Measurements from ENCODE around the gene DHX34.
A peak's percentile ranks its signal among the peaks of the same experiment; 100 is the strongest.
"Not testable (repeated sequence)": the region's sequence is repeated elsewhere in the genome, so short reads cannot be mapped to it uniquely, and the experiment has no call there.

The DHX34 gene

GRCh38 chr19:47323872-47324271 lies 25.2 kb upstream of the DHX34 start:
- DNase-seq (ENCODE audit: low read depth): no peak
- H3K4me3 ChIP-seq (ENCODE audit: low read length): no peak overlapping the region
- no peak for TF ChIP-seq CTCF (conservative IDR thresholded peaks at IDR 0.05; ENCODE audit: low read depth, low read length)

GRCh38 chr19:47324502-47324901 lies 24.6 kb upstream of the DHX34 start:
- no peak overlapping the region for H3K4me3 ChIP-seq (ENCODE audit: low read length)
- DNase-seq (ENCODE audit: low read depth): no peak
- no peak for TF ChIP-seq CTCF (conservative IDR thresholded peaks at IDR 0.05; ENCODE audit: low read depth, low read length)

GRCh38 chr19:47330466-47330869 lies 18.6 kb upstream of the DHX34 start:
- H3K4me3 ChIP-seq (ENCODE audit: low read length): no peak overlapping the region
- peak; percentile 40 for DNase-seq (ENCODE audit: low read depth)
- no peak for TF ChIP-seq CTCF (conservative IDR thresholded peaks at IDR 0.05; ENCODE audit: low read depth, low read length)

GRCh38 chr19:47331490-47331889 lies 17.6 kb upstream of the DHX34 start:
- H3K4me3 ChIP-seq (ENCODE audit: low read length): no peak overlapping the region
- TF ChIP-seq CTCF (conservative IDR thresholded peaks at IDR 0.05; ENCODE audit: low read depth, low read length): no peak
- no peak for DNase-seq (ENCODE audit: low read depth)

- H3K4me3 ChIP-seq (ENCODE audit: low read length): no peak within 1 kb of the TSS
Measured at GRCh38 chr19:47331931-47332547, 17.1 kb upstream of the DHX34 start, which contains the start of gene C5AR2. Gene C5AR2 (plus strand): TSS chr19:47332175. CDS start chr19:47340800, 8,625 bp downstream.

GRCh38 chr19:47336765-47337718 lies 12.1 kb upstream of the DHX34 start:
- DNase-seq (ENCODE audit: low read depth); H3K4me3 ChIP-seq (ENCODE audit: low read length): not testable (repeated sequence)

More at GRCh38 chr19:47331931-47332547, 17.1 kb upstream of the DHX34 start, which contains the start of gene C5AR2:
- no peak for TF ChIP-seq CTCF (conservative IDR thresholded peaks at IDR 0.05; ENCODE audit: low read depth, low read length)
- no peak for DNase-seq (ENCODE audit: low read depth)

DNA sequence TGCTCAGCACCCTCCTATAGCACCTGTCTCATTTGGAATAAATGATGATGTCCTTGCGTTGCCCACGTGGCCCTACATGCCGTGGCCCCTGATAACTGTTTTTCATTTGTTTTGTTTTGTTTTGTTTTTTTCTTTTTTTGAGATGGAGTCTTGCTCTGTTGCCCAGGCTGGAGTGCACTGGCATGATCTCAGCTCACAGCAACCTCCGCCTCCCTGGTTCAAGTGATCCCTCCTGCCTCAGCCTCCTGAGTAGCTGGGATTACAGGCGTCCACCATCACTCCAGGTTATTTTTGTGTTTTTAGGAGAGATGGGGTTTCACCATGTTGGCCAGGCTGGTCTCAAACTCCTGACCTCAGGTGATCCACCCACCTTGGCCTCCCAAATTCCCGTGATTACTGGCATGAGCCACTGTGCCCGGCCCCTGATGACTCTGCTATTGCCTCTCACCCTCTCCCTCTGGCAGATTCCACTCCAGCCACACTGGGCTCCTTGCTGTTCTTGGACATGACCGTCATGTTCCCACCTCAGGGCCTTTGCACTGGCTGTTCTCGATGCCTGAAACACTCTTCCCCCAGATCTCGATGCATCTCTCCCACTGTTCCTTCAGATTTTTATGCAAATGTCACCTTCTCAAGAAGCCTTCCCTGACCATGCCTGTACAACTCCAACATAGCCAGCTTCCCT lies 9.8 kb upstream of the DHX34 start:
- no peak overlapping the region for H3K4me3 ChIP-seq (ENCODE audit: low read length)
- no peak for TF ChIP-seq CTCF (conservative IDR thresholded peaks at IDR 0.05; ENCODE audit: low read depth, low read length)
- no peak for DNase-seq (ENCODE audit: low read depth)
